GM18907 (cell line): ENCODE results near the gene TSPAN6.

Experiments
- ATAC-seq: cut with Tn5 transposase; IDR thresholded peaks from one replicate; pipeline ENCODE4 v1.9.1; 2021; ENCODE audit warnings: mild to moderate bottlenecking, moderate library complexity; ENCODE audit not compliant: unreplicated experiment

The TSPAN6 gene, protein sequence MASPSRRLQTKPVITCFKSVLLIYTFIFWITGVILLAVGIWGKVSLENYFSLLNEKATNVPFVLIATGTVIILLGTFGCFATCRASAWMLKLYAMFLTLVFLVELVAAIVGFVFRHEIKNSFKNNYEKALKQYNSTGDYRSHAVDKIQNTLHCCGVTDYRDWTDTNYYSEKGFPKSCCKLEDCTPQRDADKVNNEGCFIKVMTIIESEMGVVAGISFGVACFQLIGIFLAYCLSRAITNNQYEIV

DNA sequence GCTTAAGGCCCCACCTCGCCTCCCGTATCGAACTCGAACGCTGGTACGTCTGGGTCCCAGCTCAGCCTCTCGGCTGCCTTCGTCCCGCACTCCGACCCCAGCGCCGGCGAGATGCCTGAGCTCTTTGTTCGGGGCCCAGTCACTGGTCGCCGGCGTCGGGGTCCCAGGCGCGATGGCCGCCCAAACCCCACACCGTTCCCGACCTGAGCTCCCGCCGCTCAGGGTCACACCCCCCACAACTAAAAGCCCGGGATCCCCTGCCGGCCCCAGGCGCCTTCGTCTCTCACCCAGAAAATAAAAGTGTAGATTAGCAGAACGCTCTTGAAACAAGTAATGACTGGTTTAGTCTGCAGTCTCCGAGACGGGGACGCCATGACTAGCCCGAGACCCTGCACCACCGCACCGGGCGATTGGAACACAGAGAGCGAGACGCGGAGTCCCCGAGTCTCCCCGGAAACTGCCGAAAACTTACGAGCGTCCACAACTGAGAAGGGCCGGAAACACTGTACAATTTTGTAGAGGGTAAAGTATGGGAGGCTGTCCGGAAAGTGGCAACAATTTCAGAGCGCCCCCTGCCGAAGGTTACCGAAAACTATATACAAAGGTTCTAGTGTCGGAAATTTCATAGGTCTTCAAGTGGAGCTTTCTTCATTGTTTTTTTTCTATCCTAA, at the start of gene TSPAN6:
TSS of gene TSPAN6 (minus strand) at position 486 of the 671 bp plus-strand sequence. CDS start at position 374, 112 bp downstream.
- peak; percentile 98 for ATAC-seq

DNA sequence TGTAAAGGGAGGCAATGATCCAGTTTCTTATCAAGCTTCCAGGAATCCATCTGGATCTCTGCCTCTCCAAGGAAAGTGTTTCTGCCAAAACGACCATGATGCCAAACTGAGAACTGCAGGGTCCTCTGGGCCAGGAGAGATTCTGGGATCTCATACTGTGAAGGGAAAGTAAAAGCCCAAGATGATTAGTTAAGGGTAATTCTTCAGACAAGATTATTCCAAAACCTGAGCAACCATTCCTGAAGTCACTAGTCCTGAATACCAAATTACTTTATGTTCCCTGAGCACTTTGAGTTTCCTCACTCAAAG, 49.3 kb upstream of the TSPAN6 start:
- ATAC-seq: peak; percentile 19

DNA sequence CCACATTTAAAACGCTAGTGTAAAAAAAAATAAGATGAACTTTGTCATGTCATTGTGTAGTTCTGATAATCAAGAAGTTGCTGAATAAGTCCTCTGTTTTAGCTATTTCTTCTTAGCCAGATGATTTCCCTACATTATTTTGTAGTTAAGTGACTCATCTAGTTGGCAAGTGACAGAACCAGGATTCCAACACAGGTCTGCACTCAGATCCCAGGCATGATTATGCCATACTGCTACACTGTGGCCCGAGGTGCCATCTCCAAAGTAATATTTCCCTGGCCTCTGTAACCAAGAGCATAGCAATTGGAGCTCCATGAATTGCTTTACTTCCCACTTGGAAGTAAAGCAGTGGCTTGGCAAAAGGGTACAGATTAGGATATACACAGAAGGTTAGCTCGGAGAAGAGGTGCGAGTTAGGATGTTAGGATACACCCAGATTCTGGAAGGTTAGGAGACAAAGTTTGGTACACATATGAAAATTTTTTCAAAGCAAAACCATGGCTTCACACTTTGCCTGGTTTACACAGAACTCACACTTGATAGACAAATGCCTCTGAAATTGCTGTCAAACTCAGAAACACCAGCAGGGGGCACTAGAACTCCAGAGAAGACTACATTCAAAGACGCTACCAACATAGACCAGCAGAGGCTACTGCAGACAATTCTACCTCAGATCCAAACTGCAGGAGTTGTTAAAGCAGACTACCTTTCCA, 48.8 kb upstream of the TSPAN6 start:
- peak; percentile 86 for ATAC-seq

DNA sequence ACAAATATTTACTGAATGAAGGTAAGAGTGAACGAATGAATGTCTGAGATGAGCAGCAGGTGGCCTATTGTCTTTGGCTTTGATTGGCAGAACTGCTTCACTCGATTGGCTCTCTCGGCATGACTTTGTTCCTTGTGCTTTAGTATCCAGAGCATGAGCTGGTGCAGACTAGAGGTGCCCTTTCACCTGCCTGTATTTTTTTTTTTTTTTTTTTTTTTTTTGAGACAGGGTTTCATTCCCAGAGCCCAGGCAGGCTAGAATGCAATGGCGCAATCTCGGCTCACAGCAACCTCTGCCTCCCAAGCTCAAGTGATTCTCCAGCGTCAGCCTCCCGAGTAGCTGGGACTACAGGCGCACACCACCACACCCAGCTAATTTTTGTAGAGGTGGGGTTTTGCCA, 46.3 kb upstream of the TSPAN6 start:
- ATAC-seq: no peak

DNA sequence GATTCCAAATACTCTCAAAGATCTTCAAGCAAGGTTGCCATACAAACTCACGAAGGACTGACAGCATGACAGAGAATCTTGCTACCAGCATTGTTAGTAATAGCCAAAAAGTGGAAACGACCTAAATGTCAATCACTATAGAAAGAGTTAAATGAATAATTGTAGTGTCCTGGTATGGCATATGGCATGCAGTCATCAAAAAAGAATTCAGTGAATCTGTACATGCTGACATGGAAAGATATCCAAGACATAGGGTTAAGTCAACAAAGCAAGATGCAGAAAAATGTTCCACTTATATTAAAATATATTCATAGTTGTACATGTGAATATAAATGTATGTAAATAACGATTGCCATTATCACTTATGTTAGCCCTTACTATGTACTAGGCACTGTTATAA, 45.0 kb upstream of the TSPAN6 start:
- ATAC-seq: no peak

DNA sequence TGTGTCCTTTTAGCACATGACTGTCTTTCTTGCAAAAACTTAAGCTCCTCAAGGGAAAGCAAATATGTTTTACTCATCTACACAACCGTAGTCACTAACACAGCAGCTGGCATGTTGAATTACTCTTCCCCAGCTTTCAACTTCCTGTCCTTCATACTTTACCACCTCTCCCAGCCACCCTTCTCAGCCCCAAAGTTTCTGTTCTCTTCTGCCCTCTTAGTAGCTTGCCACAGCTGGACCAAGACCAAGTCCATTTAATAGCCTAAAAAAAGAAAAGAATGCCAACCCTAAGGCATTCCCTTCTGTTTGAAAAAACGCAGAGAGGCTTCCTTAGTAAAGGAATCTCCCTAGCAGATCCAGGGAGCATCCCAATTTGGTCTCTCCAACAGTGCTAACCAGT, 44.1 kb upstream of the TSPAN6 start:
- ATAC-seq: no peak

DNA sequence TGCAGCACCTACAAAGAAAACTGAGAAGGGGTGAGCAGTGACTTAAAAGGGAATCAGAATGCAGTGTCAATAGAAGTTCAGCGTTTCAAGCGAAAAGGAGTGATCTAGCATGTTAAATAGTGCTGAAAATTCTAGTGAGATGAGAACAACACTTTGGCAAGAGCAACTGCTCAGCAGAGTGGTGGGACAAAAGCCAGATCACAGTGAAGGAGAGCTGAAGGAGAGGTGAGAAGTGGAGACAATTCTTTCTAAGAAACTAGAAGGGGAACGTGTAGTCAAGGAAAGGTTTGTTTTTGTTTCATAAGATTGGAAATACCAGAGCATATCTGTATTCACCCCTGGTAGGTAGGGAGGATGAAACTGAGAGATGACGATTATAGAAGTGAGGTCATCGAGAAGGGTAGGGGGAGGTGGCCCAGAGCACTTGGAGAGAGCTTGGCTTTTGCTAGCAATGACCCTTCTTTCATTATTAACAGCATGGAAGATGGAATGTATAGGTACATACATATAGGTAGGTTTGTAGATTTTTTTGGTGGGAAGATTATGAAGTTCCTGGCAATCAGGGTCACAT, 41.1 kb upstream of the TSPAN6 start:
- no peak for ATAC-seq

DNA sequence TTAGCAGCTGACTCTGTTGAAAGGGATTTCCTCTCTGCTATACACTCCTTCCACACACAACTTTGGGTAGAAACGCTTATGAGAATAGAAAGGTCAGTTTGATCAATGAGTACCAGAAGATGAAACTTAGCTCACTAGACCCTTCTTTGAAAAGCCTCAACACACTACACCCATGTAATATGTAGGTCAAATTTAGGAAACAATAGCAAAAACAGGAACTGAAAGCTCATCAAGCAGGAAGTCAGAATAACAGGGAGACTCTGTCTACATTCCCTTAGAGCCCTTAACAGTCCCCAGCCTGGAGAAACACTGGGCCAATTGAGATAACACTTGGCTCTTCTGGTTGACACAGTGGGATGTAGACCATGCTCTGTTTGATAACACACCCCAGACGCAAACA, 38.1 kb upstream of the TSPAN6 start:
- ATAC-seq: peak; percentile 71

DNA sequence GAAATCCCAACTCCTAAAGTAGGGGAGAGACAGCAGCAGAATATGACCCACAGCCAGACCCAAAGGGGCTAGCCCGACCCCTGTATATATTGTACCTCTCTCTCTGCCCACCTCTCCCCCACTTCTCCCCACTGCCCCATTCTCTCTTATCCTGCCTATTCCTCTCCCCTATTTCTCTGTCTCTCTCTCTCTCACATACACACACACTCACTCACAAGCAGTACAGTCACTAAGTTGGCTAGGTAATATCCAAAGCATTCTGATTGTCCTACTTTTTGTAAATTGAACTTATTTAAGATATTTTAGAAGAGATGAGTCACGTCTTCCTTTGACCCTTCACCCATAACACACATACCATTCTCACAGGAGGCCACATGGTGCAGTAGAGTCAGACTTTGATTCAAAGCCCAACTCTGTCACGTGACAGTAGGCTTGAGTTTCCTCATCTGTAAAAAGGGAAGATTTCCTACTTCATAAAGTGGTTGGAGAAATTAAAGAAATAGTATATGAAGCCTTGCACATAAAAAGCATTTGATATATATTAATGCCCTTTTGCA, 36.9 kb upstream of the TSPAN6 start:
- no peak for ATAC-seq

DNA sequence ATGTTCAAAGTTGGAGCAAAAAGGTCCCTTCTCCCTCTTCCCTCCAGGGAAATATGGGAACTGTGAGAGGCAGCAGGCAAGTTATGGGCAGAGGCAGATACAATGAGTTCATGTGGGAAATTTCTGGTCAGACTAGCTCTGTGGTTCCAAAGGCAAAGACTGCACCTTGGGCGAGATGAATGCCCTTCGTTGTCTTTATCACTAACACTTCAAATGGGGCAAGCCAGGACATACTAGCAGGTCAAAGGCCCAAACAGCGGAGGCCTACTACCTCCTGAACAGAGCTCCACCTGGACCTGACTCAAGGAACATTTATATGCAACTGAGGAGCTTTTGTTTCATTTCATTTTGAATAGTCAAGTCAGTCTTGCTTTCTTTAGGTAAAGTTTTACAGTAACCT, 36.4 kb upstream of the TSPAN6 start:
- ATAC-seq: no peak

DNA sequence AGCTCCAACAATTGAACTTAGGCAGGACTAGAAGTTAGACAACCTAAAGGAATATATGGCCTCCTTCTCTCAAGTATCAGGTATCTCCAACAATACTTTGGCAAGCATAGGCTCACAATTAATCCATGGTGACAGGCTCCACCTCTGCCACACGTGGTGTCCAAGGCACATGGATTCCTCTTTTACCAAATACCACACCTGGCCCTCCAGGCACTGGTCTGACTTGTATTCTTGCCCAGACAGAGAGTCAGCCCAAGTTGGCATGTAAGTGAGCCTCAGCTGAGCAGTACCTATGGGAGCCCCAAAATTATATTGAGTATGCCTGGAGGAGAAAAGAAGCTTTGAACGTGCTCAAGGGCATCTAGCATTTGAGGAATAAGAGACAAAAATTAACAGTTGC, 27.0 kb upstream of the TSPAN6 start:
- ATAC-seq: no peak

DNA sequence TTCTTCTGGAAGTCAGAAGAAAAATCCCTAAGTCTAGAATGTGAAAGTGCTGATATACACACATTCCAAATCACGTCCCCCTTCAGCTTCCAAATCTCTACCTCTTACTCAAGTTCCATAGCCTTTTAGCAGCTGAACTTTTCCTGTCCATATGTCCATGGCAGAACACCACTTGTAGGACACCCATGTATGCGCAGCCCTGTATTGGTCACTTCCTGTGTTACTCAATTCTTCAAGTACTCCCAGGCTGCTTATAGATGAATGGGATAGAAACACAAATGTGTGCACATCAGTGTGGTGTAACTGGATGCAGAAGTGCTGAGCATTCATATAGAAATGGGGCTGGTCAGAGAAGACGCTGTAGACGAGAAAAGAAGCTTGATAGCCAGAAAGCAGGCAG, 26.2 kb upstream of the TSPAN6 start:
- ATAC-seq: no peak

DNA sequence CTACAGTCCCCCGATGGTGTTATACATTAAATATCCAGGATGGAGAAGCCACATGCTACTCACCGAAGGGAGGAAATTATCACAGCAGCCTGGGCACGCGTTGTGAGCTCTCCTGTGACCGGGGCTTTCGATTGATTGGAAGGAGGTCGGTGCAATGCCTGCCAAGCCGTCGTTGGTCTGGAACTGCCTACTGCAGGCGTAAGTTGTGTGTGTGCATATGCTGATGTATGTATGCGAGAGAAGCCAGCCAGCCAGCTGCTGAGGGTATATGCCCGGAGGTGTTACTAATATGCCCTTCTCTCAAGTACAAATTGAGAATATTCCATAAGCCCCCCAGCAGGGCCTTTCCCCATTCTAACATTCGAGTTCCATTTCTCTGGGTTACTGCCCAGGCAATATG, 25.6 kb upstream of the TSPAN6 start:
- ATAC-seq: no peak

DNA sequence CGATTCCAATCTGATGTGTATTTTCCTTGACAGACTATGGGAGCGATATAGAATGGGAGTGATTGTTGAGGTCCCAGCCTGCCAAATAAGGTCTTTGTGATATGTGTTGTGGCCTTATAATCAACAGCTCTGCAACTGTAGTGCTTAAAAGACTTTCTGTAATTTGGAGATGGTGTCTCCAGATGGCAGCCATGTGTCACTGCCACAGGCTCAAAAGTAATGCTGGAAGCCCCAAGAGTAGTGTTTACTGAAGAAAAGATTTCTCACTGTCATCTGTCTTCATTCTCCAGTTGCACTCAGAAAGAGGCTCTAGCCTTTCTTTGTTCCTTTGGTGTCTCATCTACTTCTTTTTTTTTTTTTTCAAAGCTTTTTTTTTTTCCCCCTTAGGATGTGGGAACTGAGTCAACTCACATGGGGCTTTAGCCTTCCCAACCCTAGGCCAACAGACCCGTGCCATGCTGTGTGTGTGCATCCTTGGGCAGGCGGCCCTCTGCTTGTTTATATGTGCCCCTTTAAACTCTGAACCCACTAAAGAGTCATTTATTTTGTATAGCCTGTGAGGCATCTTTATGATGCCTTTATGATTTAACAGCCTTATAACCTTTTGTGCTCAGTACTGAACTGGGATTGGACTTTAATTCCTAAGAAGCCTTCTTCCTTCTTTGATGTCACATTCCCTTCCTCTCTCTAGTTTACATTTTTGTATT, 23.0 kb upstream of the TSPAN6 start:
- no peak for ATAC-seq

DNA sequence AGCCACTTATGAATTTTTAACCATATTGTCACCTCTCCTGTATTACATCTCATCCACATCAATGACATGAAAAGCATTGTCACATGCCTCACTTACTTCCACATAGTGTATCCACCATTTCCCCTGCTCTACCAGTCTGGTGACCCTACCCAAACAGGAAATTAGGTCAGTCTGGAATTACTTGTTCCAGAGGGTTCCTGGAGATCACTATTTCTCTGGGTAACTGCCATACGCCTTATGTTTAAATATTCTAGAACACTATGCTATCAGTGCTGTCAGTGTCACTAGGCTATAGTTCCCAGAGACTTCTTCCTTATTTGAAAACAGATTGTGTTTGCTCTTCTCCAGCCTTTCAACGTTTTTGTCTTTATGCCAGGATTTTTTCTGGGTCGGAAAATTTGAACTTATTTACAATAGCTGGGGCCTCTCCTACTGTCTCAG, 22.4 kb upstream of the TSPAN6 start:
- no peak for ATAC-seq

DNA sequence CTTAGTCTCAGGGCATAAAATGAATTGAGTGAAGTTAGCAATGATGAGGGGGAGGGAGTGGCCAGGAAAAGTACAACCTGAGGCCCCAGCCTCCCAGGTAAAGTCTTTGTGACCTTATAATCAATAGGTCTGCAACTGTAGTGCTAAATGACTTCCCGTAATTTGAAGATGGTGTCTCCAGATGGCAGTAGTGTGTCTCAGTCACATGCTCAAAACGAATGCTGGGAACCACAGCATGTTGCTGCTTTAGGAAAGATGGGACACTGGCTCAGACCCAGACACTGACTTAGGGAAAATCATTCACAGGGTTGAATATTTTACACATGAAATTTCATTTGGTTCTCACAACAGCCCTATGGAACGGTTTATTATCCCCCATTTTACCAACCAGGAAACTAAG, 17.7 kb upstream of the TSPAN6 start:
- ATAC-seq: no peak

DNA sequence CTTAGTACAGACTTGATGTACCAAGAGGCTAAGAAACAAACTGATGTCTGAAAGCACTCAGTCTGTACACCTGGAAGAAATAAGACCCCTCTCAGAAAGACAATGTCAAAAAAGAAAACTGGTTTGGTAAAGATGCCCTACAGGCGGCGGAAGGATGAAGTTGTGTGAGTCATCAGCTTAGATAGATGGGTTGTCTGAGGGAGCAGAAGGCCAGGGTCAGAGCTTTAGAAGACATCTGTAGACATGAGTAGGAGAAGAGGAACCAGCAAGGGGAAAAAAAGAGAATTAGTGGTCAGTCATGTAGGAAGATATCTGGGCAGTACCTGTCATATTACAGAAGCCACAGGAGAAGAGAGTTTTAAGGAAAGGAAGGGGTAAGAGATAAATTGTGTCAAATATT, 15.7 kb upstream of the TSPAN6 start:
- no peak for ATAC-seq

DNA sequence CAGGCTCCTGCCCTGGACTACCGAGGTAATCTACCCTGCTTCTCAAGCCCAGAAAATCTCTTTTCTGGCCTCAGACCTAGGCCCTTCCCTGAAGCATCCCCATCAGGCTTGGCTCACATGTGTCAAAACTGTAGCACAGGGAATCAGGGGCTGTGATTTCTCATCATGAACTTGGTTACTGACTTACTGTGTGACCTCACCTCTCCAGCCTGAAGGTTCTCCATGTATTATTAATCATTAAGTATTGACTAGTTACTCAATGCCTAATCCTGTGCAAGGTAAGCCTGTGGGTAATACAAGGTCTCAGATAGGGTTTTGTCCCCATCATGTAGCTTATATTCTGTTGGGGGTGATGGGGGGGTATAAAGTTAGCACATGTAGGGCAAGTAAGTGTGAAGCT, 14.2 kb upstream of the TSPAN6 start:
- no peak for ATAC-seq

DNA sequence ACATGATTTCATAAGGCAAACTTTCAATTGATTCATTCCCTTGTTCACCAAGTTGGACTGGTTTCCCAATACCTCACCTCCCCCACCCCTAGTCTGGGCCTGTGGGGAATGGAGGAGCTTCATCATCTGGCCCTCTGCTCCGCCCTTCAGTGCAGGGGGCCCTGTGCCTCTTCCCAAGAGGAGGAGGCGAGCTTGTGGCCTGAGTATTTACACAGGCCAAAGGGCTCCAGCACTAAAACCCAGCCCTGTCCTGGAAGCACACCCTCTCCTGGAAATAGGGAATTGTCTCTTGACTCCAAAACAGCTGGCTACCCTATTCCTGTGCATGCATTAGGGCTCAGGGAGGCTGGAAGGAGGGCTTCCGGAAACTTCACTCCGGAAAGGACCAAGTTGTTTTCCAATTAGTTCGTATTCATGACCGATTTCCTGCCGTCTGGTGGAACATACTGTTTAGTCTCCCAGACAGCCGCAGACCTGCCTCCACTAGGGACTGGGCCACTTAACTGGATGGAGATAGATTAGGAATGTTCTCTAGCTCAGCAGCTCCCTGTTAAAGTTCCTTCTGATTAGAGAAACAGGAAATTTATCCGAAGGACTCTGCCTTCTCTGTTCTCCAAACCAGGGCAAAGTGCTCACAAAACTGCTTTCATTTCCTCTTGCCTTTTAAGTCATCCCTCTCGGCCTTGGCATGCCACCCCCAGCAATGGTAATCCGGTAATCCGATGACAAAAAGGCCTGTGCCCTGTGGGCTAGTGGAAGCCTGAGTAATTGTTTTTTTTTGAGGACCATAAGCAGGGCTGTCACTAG, 13.1 kb upstream of the TSPAN6 start:
- no peak for ATAC-seq
